Neural cell (in vitro differentiated cells): ENCODE measurements around the gene CYB5B. TPM values are rescaled to one million over a fixed set of nuclear protein-coding genes. Genes with fewer than 3 reads are reported as not detected.

Experiments used
- H2AFZ ChIP-seq: fragments of 200-600, 300-800 bp; sonication (generic), shearing (Covaris generic); 2 replicates; pipeline ENCODE4 v1.6.0; 2014; ENCODE audit warnings: low read depth, mild to moderate bottlenecking, antibody characterized with exemption, low read length, moderate library complexity
- H3F3A ChIP-seq: fragments of 200-600 bp; shearing (Covaris generic); 2 replicates; pipeline ENCODE4 v1.6.1; 2016; ENCODE audit warnings: mild to moderate bottlenecking, moderate library complexity, mixed read lengths, antibody characterized with exemption, low read length; ENCODE audit not compliant: insufficient read depth, poor library complexity, severe bottlenecking
- H3K27ac ChIP-seq: fragments of 200-600, 300-800 bp; sonication (generic), shearing (Covaris generic); 2 replicates; pipeline ENCODE4 v1.5.1; 2014; ENCODE audit warnings: mild to moderate bottlenecking, low read length, moderate library complexity
- H3K27me3 ChIP-seq: fragments of 300-800, 200-600 bp; sonication (generic), shearing (Covaris generic); 2 replicates; pipeline ENCODE4 v1.6.0; 2014; ENCODE audit warnings: mild to moderate bottlenecking, low read depth, low read length, moderate library complexity; ENCODE audit not compliant: insufficient read depth
- H3K36me3 ChIP-seq: fragments of 300-800, 200-600 bp; sonication (generic), shearing (Covaris generic); 2 replicates; pipeline ENCODE4 v1.5.1; 2014; ENCODE audit warnings: mild to moderate bottlenecking, antibody characterized with exemption, low read length, moderate library complexity; ENCODE audit not compliant: insufficient read depth
- H3K4me2 ChIP-seq: fragments of 300-800, 200-600 bp; sonication (generic), shearing (Covaris generic); 2 replicates; pipeline ENCODE4 v1.6.0; 2014; ENCODE audit warnings: mild to moderate bottlenecking, low read length
- H3K4me3 ChIP-seq: fragments of 300-800, 200-600 bp; sonication (generic), shearing (Covaris generic); 2 replicates; pipeline ENCODE4 v1.5.1; 2014; ENCODE audit warnings: mild to moderate bottlenecking, low read length, moderate library complexity
- H3K79me2 ChIP-seq: fragments of 200-600 bp; shearing (Covaris generic); replicated peaks from 2 replicates; pipeline ENCODE4 v1.6.0; 2014; ENCODE audit warnings: mild to moderate bottlenecking, low read length, moderate library complexity; ENCODE audit not compliant: insufficient read depth
- H3K9ac ChIP-seq: fragments of 300-800, 200-600 bp; sonication (generic), shearing (Covaris generic); 2 replicates; pipeline ENCODE4 v1.6.1; 2016; ENCODE audit warnings: mild to moderate bottlenecking, low read length, mixed read lengths
- H3K9me2 ChIP-seq: fragments of 200-600 bp; shearing (Covaris generic); 2 replicates; pipeline ENCODE4 v1.6.1; 2016; ENCODE audit warnings: mild to moderate bottlenecking, low read length, mixed read lengths; ENCODE audit not compliant: insufficient read depth
- H3K9me3 ChIP-seq: fragments of 200-600, 300-800 bp; sonication (generic), shearing (Covaris generic); 2 replicates; pipeline ENCODE4 v1.6.1; 2016; ENCODE audit warnings: mild to moderate bottlenecking, mixed run types, low read length, moderate library complexity, mixed read lengths
- H4K20me1 ChIP-seq: fragments of 200-600 bp; shearing (Covaris generic); 2 replicates; pipeline ENCODE4 v1.6.1; 2016; ENCODE audit warnings: mild to moderate bottlenecking, mixed run types; ENCODE audit not compliant: insufficient read depth
- EP300 ChIP-seq: fragments of 450-650 bp; conservative IDR thresholded peaks from 2 replicates; pipeline ENCODE4 v1.6.1; 2014; ENCODE audit warnings: antibody characterized with exemption, mild to moderate bottlenecking, moderate library complexity; ENCODE audit not compliant: poor library complexity, severe bottlenecking
- EZH2 ChIP-seq: fragments of 200-600, 300-800 bp; shearing (Covaris generic), sonication (generic); IDR thresholded peaks from 2 replicates; pipeline ENCODE4 v1.6.1; 2014; ENCODE audit warnings: antibody characterized with exemption, low read length, borderline replicate concordance, mild to moderate bottlenecking; ENCODE audit not compliant: insufficient read depth, poor library complexity, severe bottlenecking
- MXI1 ChIP-seq: fragments of 450-650 bp; conservative IDR thresholded peaks from 2 replicates; pipeline ENCODE4 v1.6.1; 2014; ENCODE audit warnings: antibody characterized with exemption, mild to moderate bottlenecking; ENCODE audit not compliant: poor library complexity, severe bottlenecking
- RAD21 ChIP-seq: fragments of 450-650 bp; conservative IDR thresholded peaks from 2 replicates; pipeline ENCODE4 v1.6.1; 2014; ENCODE audit warnings: antibody characterized with exemption, mild to moderate bottlenecking, moderate library complexity
- REST ChIP-seq: IDR thresholded peaks from 2 replicates; pipeline ENCODE4 v1.6.1; 2012; ENCODE audit warnings: borderline replicate concordance
- SMC3 ChIP-seq: fragments of 450-650 bp; conservative IDR thresholded peaks from 2 replicates; pipeline ENCODE4 v1.6.1; 2014; ENCODE audit warnings: antibody characterized with exemption, mild to moderate bottlenecking, moderate library complexity; ENCODE audit not compliant: poor library complexity
- polyA plus RNA-seq: library from polyadenylated mRNA; depleted of rRNA; stranded (reverse); fragments of >200 nt; gene quantifications from 2 replicates; pipeline ENCODE4 v1.2.3, GENCODE V29; 2014

CYB5B gene
- polyA plus RNA-seq, 1 donor from 2014 or later = 70.4 TPM

GRCh38 chr16:69467531-69468204 lies 43.2 kb downstream of the CYB5B start:
- Histone ChIP-seq H3K4me2 (no peak overlapping the region), H3K9ac (no peak overlapping the region), H3K9me2 (no peaks in the 10 kb centered on the region), H2AFZ (no peak overlapping the region), H3K4me3 (no peak overlapping the region), H4K20me1 (no peaks in the 10 kb centered on the region), H3K27ac (no peak overlapping the region), H3K27me3 (no peaks in the 10 kb centered on the region), H3K9me3 (no peaks in the 10 kb centered on the region), H3F3A (no peaks in the 10 kb centered on the region), H3K36me3 (no peaks in the 10 kb centered on the region), H3K79me2 (no peaks in the 10 kb centered on the region)
- no peak for TF ChIP-seq SMC3

- no peak overlapping the region for H3K4me3 ChIP-seq
- no peaks in the 10 kb centered on the region for H3K9me3 ChIP-seq
- H3K27me3 ChIP-seq = no peaks in the 10 kb centered on the region
- no peak overlapping the region for H3K4me2 ChIP-seq
- no peaks in the 10 kb centered on the region for H3K9me2 ChIP-seq
- H3K27ac ChIP-seq = no peak overlapping the region
- no peaks in the 10 kb centered on the region for H3K79me2 ChIP-seq
- H4K20me1 ChIP-seq = no peaks in the 10 kb centered on the region
- no peaks in the 10 kb centered on the region for H3K36me3 ChIP-seq
- no peak for TF ChIP-seq REST
- no peak overlapping the region for H3K9ac ChIP-seq
- H3F3A ChIP-seq = no peaks in the 10 kb centered on the region
- no peak overlapping the region for H2AFZ ChIP-seq
Measured at GRCh38 chr16:69469807-69470561, 45.6 kb downstream of the CYB5B start.

- H3K27ac ChIP-seq = no peak overlapping the region
- no peaks in the 10 kb centered on the region for H3F3A ChIP-seq
- H3K79me2 ChIP-seq = no peaks in the 10 kb centered on the region
- no peak overlapping the region for H2AFZ ChIP-seq
- H3K9ac ChIP-seq = no peak overlapping the region
- TF ChIP-seq RAD21 = no peak
- no peak overlapping the region for H3K4me2 ChIP-seq
- no peaks in the 10 kb centered on the region for H4K20me1 ChIP-seq
- H3K36me3 ChIP-seq = no peaks in the 10 kb centered on the region
- no peaks in the 10 kb centered on the region for H3K9me2 ChIP-seq
- no peak overlapping the region for H3K4me3 ChIP-seq
- no peaks in the 10 kb centered on the region for H3K27me3 ChIP-seq
- H3K9me3 ChIP-seq = no peaks in the 10 kb centered on the region
Measured at GRCh38 chr16:69471121-69471520, 46.7 kb downstream of the CYB5B start.

- H3K9ac ChIP-seq = no peak overlapping the region
- TF ChIP-seq RAD21 = no peak
- no peak for TF ChIP-seq EP300
- no peak for TF ChIP-seq MXI1
- TF ChIP-seq EZH2 = no peak
- no peaks in the 10 kb centered on the region for H4K20me1 ChIP-seq
Measured at GRCh38 chr16:69474408-69474807, 50.0 kb downstream of the CYB5B start.

More at GRCh38 chr16:69474408-69474807, 50.0 kb downstream of the CYB5B start:
- H3K4me2 ChIP-seq = no peak overlapping the region
- no peak overlapping the region for H3K4me3 ChIP-seq
- H3K27ac ChIP-seq = no peak overlapping the region
- H2AFZ ChIP-seq = no peak overlapping the region
- no peaks in the 10 kb centered on the region for H3K9me2 ChIP-seq
- H3K9me3 ChIP-seq = no peaks in the 10 kb centered on the region
- H3K27me3 ChIP-seq = no peaks in the 10 kb centered on the region
- no peaks in the 10 kb centered on the region for H3K79me2 ChIP-seq
- H3F3A ChIP-seq = no peaks in the 10 kb centered on the region
- no peaks in the 10 kb centered on the region for H3K36me3 ChIP-seq
